Measurements from ENCODE around the gene FLACC1. TPM values are rescaled to one million over a fixed set of nuclear protein-coding genes. Genes with fewer than 3 reads are reported as not detected.

The FLACC1 gene
- total and polyA plus RNA-seq, 2 experiments from 2014 or later: 0.10 to 0.27 TPM

Other genes with a start within 250 kb of the FLACC1 start
- 15.1 and 16.2 TPM in 2 replicates for gene CFLAR, start 241.2 kb downstream of the FLACC1 start, total RNA-seq (2014; rRNA removed; shearing (Covaris generic))
- gene CFLAR, start 241.2 kb downstream of the FLACC1 start, polyA plus RNA-seq (2016; fragmentation: Nextera tagmentation; extraction: Ambion mirVana): 10.0 and 10.1 TPM in 2 replicates
- 2.9 and 3.5 TPM in 2 replicates for gene CASP10, start 174.2 kb downstream of the FLACC1 start, total RNA-seq (2014; rRNA removed; shearing (Covaris generic))
- 1.9 and 2.4 TPM in 2 replicates for gene CASP10, start 174.2 kb downstream of the FLACC1 start, polyA plus RNA-seq (2016; fragmentation: Nextera tagmentation; extraction: Ambion mirVana)
- 3.6 and 6.8 TPM in 2 replicates for gene CASP8, start 96.8 kb downstream of the FLACC1 start, total RNA-seq (2014; rRNA removed; shearing (Covaris generic))
- gene CASP8, start 96.8 kb downstream of the FLACC1 start, polyA plus RNA-seq (2016; fragmentation: Nextera tagmentation; extraction: Ambion mirVana): 2.3 TPM in 2 replicates
- gene TRAK2, start 94.1 kb upstream of the FLACC1 start, total RNA-seq (2014; rRNA removed; shearing (Covaris generic)): 12.0 and 17.0 TPM in 2 replicates
- 5.8 and 6.7 TPM in 2 replicates for gene TRAK2, start 94.1 kb upstream of the FLACC1 start, polyA plus RNA-seq (2016; fragmentation: Nextera tagmentation; extraction: Ambion mirVana)
- 37.1 and 37.6 TPM in 2 replicates for gene STRADB, start 94.4 kb upstream of the FLACC1 start, total RNA-seq (2014; rRNA removed; shearing (Covaris generic))
- 35.9 and 41.3 TPM in 2 replicates for gene STRADB, start 94.4 kb upstream of the FLACC1 start, polyA plus RNA-seq (2016; fragmentation: Nextera tagmentation; extraction: Ambion mirVana)